Measurements from ENCODE around the gene PCDHA6.
"Not testable (repeated sequence)": the region's sequence is repeated elsewhere in the genome, so short reads cannot be mapped to it uniquely, and the experiment has no call there.

Gene PCDHA6

GRCh38 chr5:140800816-140801493 lies 26.8 kb upstream of the PCDHA6 start, which contains the start of gene PCDHA3:
Gene PCDHA3, plus strand, starts transcription at chr5:140801057.
- Histone ChIP-seq H3K79me2 (ENCODE audit: control insufficient read depth, insufficient read depth, low read length, unreplicated experiment) (no peaks in the 10 kb centered on the region), H2AFZ (ENCODE audit: low read length, unreplicated experiment) (no peak within 1 kb of the TSS), H3K4me1 (ENCODE audit: control insufficient read depth, insufficient read depth, low read length, unreplicated experiment) (no peaks in the 10 kb centered on the region), H3K36me3 (ENCODE audit: insufficient read depth, low read length) (no peaks in the 10 kb centered on the region), H3K4me3 (ENCODE audit: low read depth, low read length) (peak within 1 kb of the TSS; percentile 56), H3K27me3 (ENCODE audit: insufficient read depth, low read length) (peaks cover 3% of the 10 kb centered on the region; the same call in 1 of the 2 replicates), H3K27ac (ENCODE audit: low read depth, low read length) (no peak within 1 kb of the TSS)

- Histone ChIP-seq H3K27me3 (ENCODE audit: insufficient read depth, low read length) (peaks cover 5% of the 10 kb centered on the region; the same call in 1 of the 2 replicates), H3K4me3 (ENCODE audit: low read depth, low read length) (peak overlapping the region; percentile 56; the same call in 1 of the 2 replicates), H2AFZ (ENCODE audit: low read length, unreplicated experiment) (no peak overlapping the region), H3K36me3 (ENCODE audit: insufficient read depth, low read length) (no peaks in the 10 kb centered on the region), H3K79me2 (ENCODE audit: control insufficient read depth, insufficient read depth, low read length, unreplicated experiment) (no peaks in the 10 kb centered on the region), H3K27ac (ENCODE audit: low read depth, low read length) (no peak overlapping the region), H3K4me1 (ENCODE audit: control insufficient read depth, insufficient read depth, low read length, unreplicated experiment) (no peaks in the 10 kb centered on the region)
These were observed 26.3 kb upstream of the PCDHA6 start for GRCh38 chr5:140801494-140801841.

- H3K27me3 ChIP-seq (ENCODE audit: insufficient read depth, low read length); H3K4me3 ChIP-seq (ENCODE audit: low read depth, low read length); H3K4me1 ChIP-seq (ENCODE audit: control insufficient read depth, insufficient read depth, low read length, unreplicated experiment); H3K79me2 ChIP-seq (ENCODE audit: control insufficient read depth, insufficient read depth, low read length, unreplicated experiment); H2AFZ ChIP-seq (ENCODE audit: low read length, unreplicated experiment); H3K27ac ChIP-seq (ENCODE audit: low read depth, low read length); H3K36me3 ChIP-seq (ENCODE audit: insufficient read depth, low read length): not testable (repeated sequence)
These were observed 25.4 kb upstream of the PCDHA6 start for GRCh38 chr5:140802381-140802780.

GRCh38 chr5:140802781-140803271 lies 24.9 kb upstream of the PCDHA6 start:
- peaks cover 7% of the 10 kb centered on the region; the same call in 1 of the 2 replicates for H3K27me3 ChIP-seq (ENCODE audit: insufficient read depth, low read length)
- H3K79me2 ChIP-seq (ENCODE audit: control insufficient read depth, insufficient read depth, low read length, unreplicated experiment): no peaks in the 10 kb centered on the region
- H3K36me3 ChIP-seq (ENCODE audit: insufficient read depth, low read length): no peaks in the 10 kb centered on the region
- no peak overlapping the region for H3K4me3 ChIP-seq (ENCODE audit: low read depth, low read length)
- H2AFZ ChIP-seq (ENCODE audit: low read length, unreplicated experiment): no peak overlapping the region
- no peak overlapping the region for H3K27ac ChIP-seq (ENCODE audit: low read depth, low read length)
- H3K4me1 ChIP-seq (ENCODE audit: control insufficient read depth, insufficient read depth, low read length, unreplicated experiment): no peaks in the 10 kb centered on the region

- no peaks in the 10 kb centered on the region for H3K79me2 ChIP-seq (ENCODE audit: control insufficient read depth, insufficient read depth, low read length, unreplicated experiment)
- H3K4me3 ChIP-seq (ENCODE audit: low read depth, low read length): no peak within 1 kb of the TSS
- no peaks in the 10 kb centered on the region for H3K36me3 ChIP-seq (ENCODE audit: insufficient read depth, low read length)
- H3K27me3 ChIP-seq (ENCODE audit: insufficient read depth, low read length): peaks cover 7% of the 10 kb centered on the region; the same call in 1 of the 2 replicates
- H3K4me1 ChIP-seq (ENCODE audit: control insufficient read depth, insufficient read depth, low read length, unreplicated experiment): no peaks in the 10 kb centered on the region
- H2AFZ ChIP-seq (ENCODE audit: low read length, unreplicated experiment): no peak within 1 kb of the TSS
- H3K27ac ChIP-seq (ENCODE audit: low read depth, low read length): no peak within 1 kb of the TSS
These were observed 20.7 kb upstream of the PCDHA6 start, which contains the start of gene PCDHA4 for GRCh38 chr5:140806834-140807775. Gene PCDHA4, plus strand, starts transcription at chr5:140807068.

- H3K27me3 ChIP-seq (ENCODE audit: insufficient read depth, low read length); H3K4me3 ChIP-seq (ENCODE audit: low read depth, low read length); H3K4me1 ChIP-seq (ENCODE audit: control insufficient read depth, insufficient read depth, low read length, unreplicated experiment); H2AFZ ChIP-seq (ENCODE audit: low read length, unreplicated experiment); H3K79me2 ChIP-seq (ENCODE audit: control insufficient read depth, insufficient read depth, low read length, unreplicated experiment); H3K27ac ChIP-seq (ENCODE audit: low read depth, low read length); H3K36me3 ChIP-seq (ENCODE audit: insufficient read depth, low read length): not testable (repeated sequence)
These were observed 19.4 kb upstream of the PCDHA6 start for GRCh38 chr5:140808241-140808888.

- no peak overlapping the region for H3K4me3 ChIP-seq (ENCODE audit: low read depth, low read length)
- H3K79me2 ChIP-seq (ENCODE audit: control insufficient read depth, insufficient read depth, low read length, unreplicated experiment): no peaks in the 10 kb centered on the region
- H2AFZ ChIP-seq (ENCODE audit: low read length, unreplicated experiment): no peak overlapping the region
- H3K36me3 ChIP-seq (ENCODE audit: insufficient read depth, low read length): no peaks in the 10 kb centered on the region
- no peak overlapping the region for H3K27ac ChIP-seq (ENCODE audit: low read depth, low read length)
- peaks cover 7% of the 10 kb centered on the region; the same call in 1 of the 2 replicates for H3K27me3 ChIP-seq (ENCODE audit: insufficient read depth, low read length)
- no peaks in the 10 kb centered on the region for H3K4me1 ChIP-seq (ENCODE audit: control insufficient read depth, insufficient read depth, low read length, unreplicated experiment)
These were observed 18.9 kb upstream of the PCDHA6 start for GRCh38 chr5:140808889-140809291.

GRCh38 chr5:140821375-140822280 lies 6.1 kb upstream of the PCDHA6 start, which contains the start of gene PCDHA5:
Gene PCDHA5, plus strand, starts transcription at chr5:140821613.
- Histone ChIP-seq H3K79me2 (ENCODE audit: control insufficient read depth, insufficient read depth, low read length, unreplicated experiment) (no peaks in the 10 kb centered on the region), H2AFZ (ENCODE audit: low read length, unreplicated experiment) (no peak within 1 kb of the TSS), H3K27me3 (ENCODE audit: insufficient read depth, low read length) (no peaks in the 10 kb centered on the region; the same call in 1 of the 2 replicates), H3K4me1 (ENCODE audit: control insufficient read depth, insufficient read depth, low read length, unreplicated experiment) (no peaks in the 10 kb centered on the region), H3K4me3 (ENCODE audit: low read depth, low read length) (no peak within 1 kb of the TSS), H3K27ac (ENCODE audit: low read depth, low read length) (no peak within 1 kb of the TSS), H3K36me3 (ENCODE audit: insufficient read depth, low read length) (no peaks in the 10 kb centered on the region)

GRCh38 chr5:140822281-140822629 lies 5.5 kb upstream of the PCDHA6 start:
- H2AFZ ChIP-seq (ENCODE audit: low read length, unreplicated experiment): no peak overlapping the region
- H3K27me3 ChIP-seq (ENCODE audit: insufficient read depth, low read length): no peaks in the 10 kb centered on the region; the same call in 1 of the 2 replicates
- H3K4me1 ChIP-seq (ENCODE audit: control insufficient read depth, insufficient read depth, low read length, unreplicated experiment): no peaks in the 10 kb centered on the region
- no peaks in the 10 kb centered on the region for H3K36me3 ChIP-seq (ENCODE audit: insufficient read depth, low read length)
- no peaks in the 10 kb centered on the region for H3K79me2 ChIP-seq (ENCODE audit: control insufficient read depth, insufficient read depth, low read length, unreplicated experiment)
- no peak overlapping the region for H3K4me3 ChIP-seq (ENCODE audit: low read depth, low read length)
- no peak overlapping the region for H3K27ac ChIP-seq (ENCODE audit: low read depth, low read length)

- H3K36me3 ChIP-seq (ENCODE audit: insufficient read depth, low read length); H3K79me2 ChIP-seq (ENCODE audit: control insufficient read depth, insufficient read depth, low read length, unreplicated experiment); H2AFZ ChIP-seq (ENCODE audit: low read length, unreplicated experiment); H3K4me1 ChIP-seq (ENCODE audit: control insufficient read depth, insufficient read depth, low read length, unreplicated experiment); H3K27me3 ChIP-seq (ENCODE audit: insufficient read depth, low read length); H3K27ac ChIP-seq (ENCODE audit: low read depth, low read length); H3K4me3 ChIP-seq (ENCODE audit: low read depth, low read length): not testable (repeated sequence)
These were observed 4.8 kb upstream of the PCDHA6 start for GRCh38 chr5:140822969-140823368.

Data from ACC112 (cell line).